Thyroid gland (tissue), 4 donors: Measurements from ENCODE around the gene RIC1.

ENCODE experiments used
- CTCF ChIP-seq, 6 experiments: fragments of 200-600 bp in 3 of 6; fragments of 450-650 bp in 3 of 6; sonication (generic) in 3 of 6; IDR thresholded peaks; one replicate each; pipeline ENCODE4 v1.5.1; 2016 to 2019; ENCODE audit warnings: antibody characterized with exemption in 6 of 6, mild to moderate bottlenecking in 2 of 6, inconsistent platforms in 1 of 6, moderate library complexity in 1 of 6
- POLR2A ChIP-seq, 2 donors: fragments of 450-650 bp; IDR thresholded peaks; one replicate each; pipeline ENCODE4 v1.6.1; 2017; ENCODE audit warnings: antibody characterized with exemption in 2 of 2, mild to moderate bottlenecking in 2 of 2, moderate library complexity in 1 of 2

GRCh38 chr9:5611321-5612184, 17.4 kb upstream of the RIC1 start:
- TF ChIP-seq POLR2A (IDR thresholded peaks at IDR 0.05) (no peak), CTCF (IDR thresholded peaks at IDR 0.05) (no peak)
